Measurements from ENCODE around the gene TPPP. TPM values are rescaled to one million over a fixed set of nuclear protein-coding genes. Genes with fewer than 3 reads are reported as not detected.

The TPPP gene
- total and polyA plus RNA-seq, 2 experiments from 2014 or later, result 0.48 to 1.4 TPM

DNA sequence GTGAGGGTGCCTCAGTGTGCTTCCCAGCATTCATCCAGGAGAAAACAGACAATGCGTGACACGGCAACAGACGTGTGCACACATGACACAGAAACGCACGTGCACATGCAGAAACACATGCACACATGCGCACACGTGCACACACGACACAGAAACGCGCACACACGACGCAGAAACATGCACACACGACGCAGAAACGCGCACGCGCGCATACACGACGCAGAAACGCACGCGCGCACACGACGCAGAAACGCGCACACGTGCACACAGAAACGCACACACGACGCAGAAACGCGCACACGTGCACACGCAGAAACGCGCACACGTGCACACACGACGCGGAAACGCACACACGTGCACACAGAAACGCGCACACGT is 16.5 kb downstream of the TPPP start:
- H3K9me2 ChIP-seq (ENCODE audit: insufficient read depth), result no peaks in the 10 kb centered on the region
- Mint-ChIP-seq H3K4me3 (no peak overlapping the region), H3K36me3 (ENCODE audit: low read depth) (no peaks in the 10 kb centered on the region; the same call in 2 of the 3 replicates), H3K27ac (no peak overlapping the region), H3K9me3 (peaks cover 2% of the 10 kb centered on the region; the same call in 1 of the 3 replicates), H3K27me3 (ENCODE audit: insufficient read depth, low read depth, poor library complexity) (peaks cover 21% of the 10 kb centered on the region), H3K4me1 (peaks cover 6% of the 10 kb centered on the region)
- H3K36me3 ChIP-seq (ENCODE audit: insufficient read depth), result no peaks in the 10 kb centered on the region
- TF ChIP-seq CREB1 (CRISPR knock-in tag; IDR thresholded peaks at IDR 0.05; ENCODE audit: low read depth), result no peak
- TF ChIP-seq, protein P1, sequence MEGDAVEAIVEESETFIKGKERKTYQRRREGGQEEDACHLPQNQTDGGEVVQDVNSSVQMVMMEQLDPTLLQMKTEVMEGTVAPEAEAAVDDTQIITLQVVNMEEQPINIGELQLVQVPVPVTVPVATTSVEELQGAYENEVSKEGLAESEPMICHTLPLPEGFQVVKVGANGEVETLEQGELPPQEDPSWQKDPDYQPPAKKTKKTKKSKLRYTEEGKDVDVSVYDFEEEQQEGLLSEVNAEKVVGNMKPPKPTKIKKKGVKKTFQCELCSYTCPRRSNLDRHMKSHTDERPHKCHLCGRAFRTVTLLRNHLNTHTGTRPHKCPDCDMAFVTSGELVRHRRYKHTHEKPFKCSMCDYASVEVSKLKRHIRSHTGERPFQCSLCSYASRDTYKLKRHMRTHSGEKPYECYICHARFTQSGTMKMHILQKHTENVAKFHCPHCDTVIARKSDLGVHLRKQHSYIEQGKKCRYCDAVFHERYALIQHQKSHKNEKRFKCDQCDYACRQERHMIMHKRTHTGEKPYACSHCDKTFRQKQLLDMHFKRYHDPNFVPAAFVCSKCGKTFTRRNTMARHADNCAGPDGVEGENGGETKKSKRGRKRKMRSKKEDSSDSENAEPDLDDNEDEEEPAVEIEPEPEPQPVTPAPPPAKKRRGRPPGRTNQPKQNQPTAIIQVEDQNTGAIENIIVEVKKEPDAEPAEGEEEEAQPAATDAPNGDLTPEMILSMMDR (conservative IDR thresholded peaks at IDR 0.05; ENCODE audit: low read depth in 2 of 2), result no peak
- TF ChIP-seq, protein P2, sequence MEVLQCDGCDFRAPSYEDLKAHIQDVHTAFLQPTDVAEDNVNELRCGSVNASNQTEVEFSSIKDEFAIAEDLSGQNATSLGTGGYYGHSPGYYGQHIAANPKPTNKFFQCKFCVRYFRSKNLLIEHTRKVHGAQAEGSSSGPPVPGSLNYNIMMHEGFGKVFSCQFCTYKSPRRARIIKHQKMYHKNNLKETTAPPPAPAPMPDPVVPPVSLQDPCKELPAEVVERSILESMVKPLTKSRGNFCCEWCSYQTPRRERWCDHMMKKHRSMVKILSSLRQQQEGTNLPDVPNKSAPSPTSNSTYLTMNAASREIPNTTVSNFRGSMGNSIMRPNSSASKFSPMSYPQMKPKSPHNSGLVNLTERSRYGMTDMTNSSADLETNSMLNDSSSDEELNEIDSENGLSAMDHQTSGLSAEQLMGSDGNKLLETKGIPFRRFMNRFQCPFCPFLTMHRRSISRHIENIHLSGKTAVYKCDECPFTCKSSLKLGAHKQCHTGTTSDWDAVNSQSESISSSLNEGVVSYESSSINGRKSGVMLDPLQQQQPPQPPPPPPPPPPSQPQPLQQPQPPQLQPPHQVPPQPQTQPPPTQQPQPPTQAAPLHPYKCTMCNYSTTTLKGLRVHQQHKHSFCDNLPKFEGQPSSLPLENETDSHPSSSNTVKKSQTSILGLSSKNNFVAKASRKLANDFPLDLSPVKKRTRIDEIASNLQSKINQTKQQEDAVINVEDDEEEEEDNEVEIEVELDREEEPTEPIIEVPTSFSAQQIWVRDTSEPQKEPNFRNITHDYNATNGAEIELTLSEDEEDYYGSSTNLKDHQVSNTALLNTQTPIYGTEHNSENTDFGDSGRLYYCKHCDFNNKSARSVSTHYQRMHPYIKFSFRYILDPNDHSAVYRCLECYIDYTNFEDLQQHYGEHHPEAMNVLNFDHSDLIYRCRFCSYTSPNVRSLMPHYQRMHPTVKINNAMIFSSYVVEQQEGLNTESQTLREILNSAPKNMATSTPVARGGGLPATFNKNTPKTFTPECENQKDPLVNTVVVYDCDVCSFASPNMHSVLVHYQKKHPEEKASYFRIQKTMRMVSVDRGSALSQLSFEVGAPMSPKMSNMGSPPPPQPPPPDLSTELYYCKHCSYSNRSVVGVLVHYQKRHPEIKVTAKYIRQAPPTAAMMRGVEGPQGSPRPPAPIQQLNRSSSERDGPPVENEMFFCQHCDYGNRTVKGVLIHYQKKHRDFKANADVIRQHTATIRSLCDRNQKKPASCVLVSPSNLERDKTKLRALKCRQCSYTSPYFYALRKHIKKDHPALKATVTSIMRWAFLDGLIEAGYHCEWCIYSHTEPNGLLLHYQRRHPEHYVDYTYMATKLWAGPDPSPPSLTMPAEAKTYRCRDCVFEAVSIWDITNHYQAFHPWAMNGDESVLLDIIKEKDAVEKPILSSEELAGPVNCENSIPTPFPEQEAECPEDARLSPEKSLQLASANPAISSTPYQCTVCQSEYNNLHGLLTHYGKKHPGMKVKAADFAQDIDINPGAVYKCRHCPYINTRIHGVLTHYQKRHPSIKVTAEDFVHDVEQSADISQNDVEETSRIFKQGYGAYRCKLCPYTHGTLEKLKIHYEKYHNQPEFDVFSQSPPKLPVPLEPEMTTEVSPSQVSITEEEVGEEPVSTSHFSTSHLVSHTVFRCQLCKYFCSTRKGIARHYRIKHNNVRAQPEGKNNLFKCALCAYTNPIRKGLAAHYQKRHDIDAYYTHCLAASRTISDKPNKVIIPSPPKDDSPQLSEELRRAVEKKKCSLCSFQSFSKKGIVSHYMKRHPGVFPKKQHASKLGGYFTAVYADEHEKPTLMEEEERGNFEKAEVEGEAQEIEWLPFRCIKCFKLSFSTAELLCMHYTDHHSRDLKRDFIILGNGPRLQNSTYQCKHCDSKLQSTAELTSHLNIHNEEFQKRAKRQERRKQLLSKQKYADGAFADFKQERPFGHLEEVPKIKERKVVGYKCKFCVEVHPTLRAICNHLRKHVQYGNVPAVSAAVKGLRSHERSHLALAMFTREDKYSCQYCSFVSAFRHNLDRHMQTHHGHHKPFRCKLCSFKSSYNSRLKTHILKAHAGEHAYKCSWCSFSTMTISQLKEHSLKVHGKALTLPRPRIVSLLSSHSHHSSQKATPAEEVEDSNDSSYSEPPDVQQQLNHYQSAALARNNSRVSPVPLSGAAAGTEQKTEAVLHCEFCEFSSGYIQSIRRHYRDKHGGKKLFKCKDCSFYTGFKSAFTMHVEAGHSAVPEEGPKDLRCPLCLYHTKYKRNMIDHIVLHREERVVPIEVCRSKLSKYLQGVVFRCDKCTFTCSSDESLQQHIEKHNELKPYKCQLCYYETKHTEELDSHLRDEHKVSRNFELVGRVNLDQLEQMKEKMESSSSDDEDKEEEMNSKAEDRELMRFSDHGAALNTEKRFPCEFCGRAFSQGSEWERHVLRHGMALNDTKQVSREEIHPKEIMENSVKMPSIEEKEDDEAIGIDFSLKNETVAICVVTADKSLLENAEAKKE (CRISPR knock-in tag; IDR thresholded peaks at IDR 0.05), result no peak
- TF ChIP-seq, protein P3, sequence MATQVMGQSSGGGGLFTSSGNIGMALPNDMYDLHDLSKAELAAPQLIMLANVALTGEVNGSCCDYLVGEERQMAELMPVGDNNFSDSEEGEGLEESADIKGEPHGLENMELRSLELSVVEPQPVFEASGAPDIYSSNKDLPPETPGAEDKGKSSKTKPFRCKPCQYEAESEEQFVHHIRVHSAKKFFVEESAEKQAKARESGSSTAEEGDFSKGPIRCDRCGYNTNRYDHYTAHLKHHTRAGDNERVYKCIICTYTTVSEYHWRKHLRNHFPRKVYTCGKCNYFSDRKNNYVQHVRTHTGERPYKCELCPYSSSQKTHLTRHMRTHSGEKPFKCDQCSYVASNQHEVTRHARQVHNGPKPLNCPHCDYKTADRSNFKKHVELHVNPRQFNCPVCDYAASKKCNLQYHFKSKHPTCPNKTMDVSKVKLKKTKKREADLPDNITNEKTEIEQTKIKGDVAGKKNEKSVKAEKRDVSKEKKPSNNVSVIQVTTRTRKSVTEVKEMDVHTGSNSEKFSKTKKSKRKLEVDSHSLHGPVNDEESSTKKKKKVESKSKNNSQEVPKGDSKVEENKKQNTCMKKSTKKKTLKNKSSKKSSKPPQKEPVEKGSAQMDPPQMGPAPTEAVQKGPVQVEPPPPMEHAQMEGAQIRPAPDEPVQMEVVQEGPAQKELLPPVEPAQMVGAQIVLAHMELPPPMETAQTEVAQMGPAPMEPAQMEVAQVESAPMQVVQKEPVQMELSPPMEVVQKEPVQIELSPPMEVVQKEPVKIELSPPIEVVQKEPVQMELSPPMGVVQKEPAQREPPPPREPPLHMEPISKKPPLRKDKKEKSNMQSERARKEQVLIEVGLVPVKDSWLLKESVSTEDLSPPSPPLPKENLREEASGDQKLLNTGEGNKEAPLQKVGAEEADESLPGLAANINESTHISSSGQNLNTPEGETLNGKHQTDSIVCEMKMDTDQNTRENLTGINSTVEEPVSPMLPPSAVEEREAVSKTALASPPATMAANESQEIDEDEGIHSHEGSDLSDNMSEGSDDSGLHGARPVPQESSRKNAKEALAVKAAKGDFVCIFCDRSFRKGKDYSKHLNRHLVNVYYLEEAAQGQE (IDR thresholded peaks at IDR 0.05; ENCODE audit: unreplicated experiment), result no peak
- DNase-seq (ENCODE audit: low spot score) (no peak), ATAC-seq (no peak)
- H3F3A ChIP-seq (replicated peaks; ENCODE audit: low read depth), result no peaks in the 10 kb centered on the region
- no peak overlapping the region for H3K4me3 ChIP-seq
- H3K27ac ChIP-seq (ENCODE audit: low read depth), result no peak overlapping the region
- no peak overlapping the region for H3K4me2 ChIP-seq
- H3K4me1 ChIP-seq (ENCODE audit: insufficient read depth), result no peaks in the 10 kb centered on the region
- 0 out of 2 replicates have a peak, but pooled peaks cover 4% of the 10 kb centered on the region for H3K27me3 ChIP-seq (ENCODE audit: insufficient read depth)
- no peaks in the 10 kb centered on the region for H4K20me1 ChIP-seq (replicated peaks; ENCODE audit: insufficient read depth)
- no peak overlapping the region for H2AFZ ChIP-seq
- H3K79me2 ChIP-seq (replicated peaks; ENCODE audit: insufficient read depth), result no peaks in the 10 kb centered on the region

Data from GM23338 (cell line).